ENCODE measurements around the gene PLS3.
A peak's percentile ranks its signal among the peaks of the same experiment; 100 is the strongest.

PLS3 gene

GRCh38 chrX:115689931-115690330, 129.0 kb downstream of the PLS3 start:
- Histone ChIP-seq H3K36me3 (ENCODE audit: control insufficient read depth, insufficient read depth, low read length) (no peaks in the 10 kb centered on the region), H3K9ac (no peak overlapping the region), H3K79me2 (no peaks in the 10 kb centered on the region), H3K4me2 (ENCODE audit: low read length) (no peak overlapping the region), H3K9me3 (ENCODE audit: control insufficient read depth, low read length) (no peaks in the 10 kb centered on the region), H3K27me3 (ENCODE audit: control insufficient read depth, insufficient read depth, low read length) (no peaks in the 10 kb centered on the region), H3K4me3 (ENCODE audit: low read depth, low read length) (no peak overlapping the region), H3K4me1 (no peaks in the 10 kb centered on the region), H3K27ac (no peak overlapping the region), H2AFZ (no peak overlapping the region)
- TF ChIP-seq CTCF (IDR thresholded peaks at IDR 0.05): no peak

GRCh38 chrX:115690511-115691216, 129.7 kb downstream of the PLS3 start:
- Histone ChIP-seq H2AFZ (peak overlapping the region; percentile 11), H3K4me2 (ENCODE audit: low read length) (no peak overlapping the region), H3K9ac (no peak overlapping the region), H3K27me3 (ENCODE audit: control insufficient read depth, insufficient read depth, low read length) (no peaks in the 10 kb centered on the region), H3K4me1 (no peaks in the 10 kb centered on the region), H3K4me3 (ENCODE audit: low read depth, low read length) (no peak overlapping the region), H3K79me2 (no peaks in the 10 kb centered on the region), H3K9me3 (ENCODE audit: control insufficient read depth, low read length) (no peaks in the 10 kb centered on the region), H3K27ac (no peak overlapping the region), H3K36me3 (ENCODE audit: control insufficient read depth, insufficient read depth, low read length) (no peaks in the 10 kb centered on the region)
- peak; percentile 70 for TF ChIP-seq CTCF (IDR thresholded peaks at IDR 0.05)

GRCh38 chrX:115693476-115693875, 132.5 kb downstream of the PLS3 start:
- Histone ChIP-seq H3K4me2 (ENCODE audit: low read length) (no peak overlapping the region), H3K9me3 (ENCODE audit: control insufficient read depth, low read length) (no peaks in the 10 kb centered on the region), H3K36me3 (ENCODE audit: control insufficient read depth, insufficient read depth, low read length) (no peaks in the 10 kb centered on the region), H3K27ac (no peak overlapping the region), H3K4me1 (no peaks in the 10 kb centered on the region), H3K4me3 (ENCODE audit: low read depth, low read length) (no peak overlapping the region), H2AFZ (no peak overlapping the region), H3K79me2 (no peaks in the 10 kb centered on the region), H3K27me3 (ENCODE audit: control insufficient read depth, insufficient read depth, low read length) (no peaks in the 10 kb centered on the region), H3K9ac (no peak overlapping the region)
- no peak for TF ChIP-seq CTCF (IDR thresholded peaks at IDR 0.05)

- no peaks in the 10 kb centered on the region for H3K4me1 ChIP-seq
- H3K36me3 ChIP-seq (ENCODE audit: control insufficient read depth, insufficient read depth, low read length): no peaks in the 10 kb centered on the region
- no peak overlapping the region for H3K9ac ChIP-seq
- H3K27ac ChIP-seq: no peak overlapping the region
- no peak overlapping the region for H3K4me2 ChIP-seq (ENCODE audit: low read length)
- no peaks in the 10 kb centered on the region for H3K9me3 ChIP-seq (ENCODE audit: control insufficient read depth, low read length)
- no peaks in the 10 kb centered on the region for H3K79me2 ChIP-seq
- H3K27me3 ChIP-seq (ENCODE audit: control insufficient read depth, insufficient read depth, low read length): no peaks in the 10 kb centered on the region
- H2AFZ ChIP-seq: no peak overlapping the region
- TF ChIP-seq CTCF (IDR thresholded peaks at IDR 0.05): no peak
- H3K4me3 ChIP-seq (ENCODE audit: low read depth, low read length): no peak overlapping the region
These were observed 133.1 kb downstream of the PLS3 start for GRCh38 chrX:115694028-115694427.

GRCh38 chrX:115696039-115696438, 135.1 kb downstream of the PLS3 start:
- no peak overlapping the region for H2AFZ ChIP-seq
- H3K36me3 ChIP-seq (ENCODE audit: control insufficient read depth, insufficient read depth, low read length): no peaks in the 10 kb centered on the region
- H3K4me2 ChIP-seq (ENCODE audit: low read length): no peak overlapping the region
- no peak overlapping the region for H3K9ac ChIP-seq
- H3K27me3 ChIP-seq (ENCODE audit: control insufficient read depth, insufficient read depth, low read length): no peaks in the 10 kb centered on the region
- H3K4me3 ChIP-seq (ENCODE audit: low read depth, low read length): no peak overlapping the region
- no peaks in the 10 kb centered on the region for H3K9me3 ChIP-seq (ENCODE audit: control insufficient read depth, low read length)
- H3K27ac ChIP-seq: no peak overlapping the region
- no peaks in the 10 kb centered on the region for H3K4me1 ChIP-seq
- TF ChIP-seq CTCF (IDR thresholded peaks at IDR 0.05): no peak
- H3K79me2 ChIP-seq: no peaks in the 10 kb centered on the region

Measured in parathyroid adenoma (tissue), 2 donors.